Tibial nerve (tissue), 4 donors: ENCODE measurements around the gene MYCBPAP.

ENCODE experiments used
- CTCF ChIP-seq, 5 experiments: fragments of 200-600 bp in 3 of 5; fragments of 450-650 bp in 2 of 5; sonication (generic) in 3 of 5; IDR thresholded peaks; one replicate each; pipeline ENCODE4 v1.5.1; 2016 to 2019; ENCODE audit warnings: antibody characterized with exemption in 5 of 5, mild to moderate bottlenecking in 3 of 5, moderate library complexity in 2 of 5
- EP300 ChIP-seq, 2 donors: sonication (generic); formaldehyde crosslinking; IDR thresholded peaks; one replicate each; pipeline ENCODE4 v1.6.1; 2017; ENCODE audit warnings: antibody characterized with exemption in 2 of 2, mild to moderate bottlenecking in 1 of 2
- POLR2A ChIP-seq, 2 donors: fragments of 450-650 bp; IDR thresholded peaks; one replicate each; pipeline ENCODE4 v1.6.1; 2017; ENCODE audit warnings: antibody characterized with exemption in 2 of 2, mild to moderate bottlenecking in 2 of 2, moderate library complexity in 2 of 2

DNA sequence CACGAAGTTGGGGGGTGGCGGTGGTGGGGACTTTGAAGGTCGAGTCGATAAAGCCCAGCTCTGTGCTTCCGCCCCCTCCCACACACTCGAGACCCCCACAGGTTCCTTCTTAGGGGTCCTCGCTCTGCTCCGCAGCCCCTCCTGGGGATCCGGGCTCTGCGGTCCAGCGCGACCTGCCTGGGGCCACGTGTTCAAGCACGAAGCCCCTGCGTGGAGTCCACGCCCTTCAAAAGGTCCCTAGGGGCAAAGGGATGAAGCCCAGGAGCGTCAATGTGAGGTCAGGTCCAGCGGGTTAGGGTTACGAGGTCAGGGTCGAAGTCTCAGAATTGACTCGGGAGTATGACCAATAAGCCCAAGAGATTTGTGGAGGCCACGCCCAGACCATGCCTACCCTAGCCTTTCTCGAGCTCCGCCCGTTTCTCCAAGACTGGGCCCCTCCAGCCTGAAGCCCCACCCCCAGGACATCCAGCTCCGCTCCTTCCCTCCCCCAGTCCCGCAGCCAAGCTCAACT lies 51.5 kb downstream of the MYCBPAP start:
- no peak for TF ChIP-seq CTCF (IDR thresholded peaks at IDR 0.05)
- TF ChIP-seq EP300 (IDR thresholded peaks at IDR 0.05), result no peak
- no peak for TF ChIP-seq POLR2A (IDR thresholded peaks at IDR 0.05)
